NB4 (cell line): ENCODE results near the gene ZDHHC7.

Source experiments
- CTCF ChIP-seq: IDR thresholded peaks from one replicate; pipeline ENCODE4 v1.5.1; 2012; ENCODE audit warnings: low read depth, low read length
- MAX ChIP-seq: IDR thresholded peaks from 2 replicates; pipeline ENCODE4 v1.6.1; 2011; ENCODE audit warnings: low read depth, low read length
- MYC ChIP-seq: IDR thresholded peaks from 2 replicates; pipeline ENCODE4 v1.6.1; 2011; ENCODE audit warnings: low read depth, low read length
- POLR2A ChIP-seq: IDR thresholded peaks from 2 replicates; pipeline ENCODE4 v1.6.1; 2011; ENCODE audit warnings: mild to moderate bottlenecking; ENCODE audit not compliant: insufficient read length; ENCODE audit errors: extremely low read depth

- no peak for TF ChIP-seq CTCF
- TF ChIP-seq MAX: no peak
- no peak for TF ChIP-seq POLR2A
- no peak for TF ChIP-seq MYC
Observed at GRCh38 chr16:85047867-85048455, 36.6 kb upstream of the ZDHHC7 start.
